ENCODE results near the gene NUMB.

- TF ChIP-seq, protein P1, sequence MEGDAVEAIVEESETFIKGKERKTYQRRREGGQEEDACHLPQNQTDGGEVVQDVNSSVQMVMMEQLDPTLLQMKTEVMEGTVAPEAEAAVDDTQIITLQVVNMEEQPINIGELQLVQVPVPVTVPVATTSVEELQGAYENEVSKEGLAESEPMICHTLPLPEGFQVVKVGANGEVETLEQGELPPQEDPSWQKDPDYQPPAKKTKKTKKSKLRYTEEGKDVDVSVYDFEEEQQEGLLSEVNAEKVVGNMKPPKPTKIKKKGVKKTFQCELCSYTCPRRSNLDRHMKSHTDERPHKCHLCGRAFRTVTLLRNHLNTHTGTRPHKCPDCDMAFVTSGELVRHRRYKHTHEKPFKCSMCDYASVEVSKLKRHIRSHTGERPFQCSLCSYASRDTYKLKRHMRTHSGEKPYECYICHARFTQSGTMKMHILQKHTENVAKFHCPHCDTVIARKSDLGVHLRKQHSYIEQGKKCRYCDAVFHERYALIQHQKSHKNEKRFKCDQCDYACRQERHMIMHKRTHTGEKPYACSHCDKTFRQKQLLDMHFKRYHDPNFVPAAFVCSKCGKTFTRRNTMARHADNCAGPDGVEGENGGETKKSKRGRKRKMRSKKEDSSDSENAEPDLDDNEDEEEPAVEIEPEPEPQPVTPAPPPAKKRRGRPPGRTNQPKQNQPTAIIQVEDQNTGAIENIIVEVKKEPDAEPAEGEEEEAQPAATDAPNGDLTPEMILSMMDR (IDR thresholded peaks at IDR 0.05), result no peak
- TF ChIP-seq POLR2A (IDR thresholded peaks at IDR 0.05), result no peak
Observed at GRCh38 chr14:73394317-73394716, 64.0 kb downstream of the NUMB start.
